GM12873 (cell line): ENCODE measurements around the gene MNX1.

Experiments
- CTCF ChIP-seq: IDR thresholded peaks from 2 replicates; pipeline ENCODE4 v1.5.1; 2012; ENCODE audit warnings: low read depth, mild to moderate bottlenecking, moderate library complexity, low read length, control low read depth; ENCODE audit not compliant: insufficient read depth; ENCODE audit errors: missing control alignments

The MNX1 gene

GRCh38 chr7:157013101-157013500, 2.6 kb upstream of the MNX1 start:
- TF ChIP-seq CTCF, result no peak

GRCh38 chr7:157012113-157012547, 1.7 kb upstream of the MNX1 start:
- TF ChIP-seq CTCF, result no peak

- TF ChIP-seq CTCF, result no peak
These were observed 1.1 kb upstream of the MNX1 start for GRCh38 chr7:157011333-157012112.

- no peak for TF ChIP-seq CTCF
These were observed 480 bp downstream of the MNX1 start for GRCh38 chr7:157009778-157010587.

GRCh38 chr7:157009170-157009777, 1.2 kb downstream of the MNX1 start:
- no peak for TF ChIP-seq CTCF

GRCh38 chr7:157008206-157009169, 2.0 kb downstream of the MNX1 start:
- no peak for TF ChIP-seq CTCF
